ENCODE results near the gene CFAP57. TPM values are rescaled to one million over a fixed set of nuclear protein-coding genes. Genes with fewer than 3 reads are reported as not detected.

The CFAP57 gene
- total and polyA plus RNA-seq, 4 donors, result 2.9 to 6.9 (median 5.4) TPM

GRCh38 chr1:43258370-43258769 is 86.2 kb downstream of the CFAP57 start:
- H3K27ac ChIP-seq (ENCODE audit: low read depth, low read length), result no peak overlapping the region
- no peaks in the 10 kb centered on the region for H3K36me3 ChIP-seq (ENCODE audit: control insufficient read depth, insufficient read depth, low read length)
- no peak for DNase-seq (ENCODE audit: low read depth in 4 of 6, low spot score in 6 of 6)
- no peaks in the 10 kb centered on the region for H3K27me3 ChIP-seq (ENCODE audit: control insufficient read depth, insufficient read depth, low read length)
- no peak overlapping the region for H3K4me3 ChIP-seq (ENCODE audit: low read depth, low read length)
- WGBS (ENCODE audit: insufficient coverage), result 93% methylated on average over 2 of the region's 3 CpGs
- H3K9me3 ChIP-seq (ENCODE audit: control insufficient read depth, insufficient read depth, low read length), result peaks cover under 1% of the 10 kb centered on the region
- no peaks in the 10 kb centered on the region for H3K4me1 ChIP-seq (ENCODE audit: control insufficient read depth, insufficient read depth, low read length)

- Histone ChIP-seq H3K9me3 (ENCODE audit: control insufficient read depth, insufficient read depth, low read length) (peaks cover 4% of the 10 kb centered on the region), H3K27ac (ENCODE audit: low read depth, low read length) (no peak overlapping the region), H3K4me3 (ENCODE audit: low read depth, low read length) (no peak overlapping the region), H3K36me3 (ENCODE audit: control insufficient read depth, insufficient read depth, low read length) (no peaks in the 10 kb centered on the region), H3K4me1 (ENCODE audit: control insufficient read depth, insufficient read depth, low read length) (peaks cover 4% of the 10 kb centered on the region), H3K27me3 (ENCODE audit: control insufficient read depth, insufficient read depth, low read length) (no peaks in the 10 kb centered on the region)
- no peak for DNase-seq (ENCODE audit: low read depth in 4 of 6, low spot score in 6 of 6)
- WGBS (ENCODE audit: insufficient coverage), result 78% methylated on average over 4 of the region's 4 CpGs
Measured at GRCh38 chr1:43265431-43265830, 93.3 kb downstream of the CFAP57 start.

GRCh38 chr1:43266881-43267280 is 94.8 kb downstream of the CFAP57 start:
- DNase-seq (ENCODE audit: low read depth in 4 of 6, low spot score in 6 of 6), result no peak
- WGBS (ENCODE audit: insufficient coverage), result 80% methylated on average over 1 of the region's 1 CpG
- Histone ChIP-seq H3K4me3 (ENCODE audit: low read depth, low read length) (no peak overlapping the region), H3K4me1 (ENCODE audit: control insufficient read depth, insufficient read depth, low read length) (peaks cover 17% of the 10 kb centered on the region), H3K27me3 (ENCODE audit: control insufficient read depth, insufficient read depth, low read length) (peaks cover 4% of the 10 kb centered on the region), H3K9me3 (ENCODE audit: control insufficient read depth, insufficient read depth, low read length) (peaks cover 4% of the 10 kb centered on the region), H3K36me3 (ENCODE audit: control insufficient read depth, insufficient read depth, low read length) (no peaks in the 10 kb centered on the region), H3K27ac (ENCODE audit: low read depth, low read length) (no peak overlapping the region)

DNA sequence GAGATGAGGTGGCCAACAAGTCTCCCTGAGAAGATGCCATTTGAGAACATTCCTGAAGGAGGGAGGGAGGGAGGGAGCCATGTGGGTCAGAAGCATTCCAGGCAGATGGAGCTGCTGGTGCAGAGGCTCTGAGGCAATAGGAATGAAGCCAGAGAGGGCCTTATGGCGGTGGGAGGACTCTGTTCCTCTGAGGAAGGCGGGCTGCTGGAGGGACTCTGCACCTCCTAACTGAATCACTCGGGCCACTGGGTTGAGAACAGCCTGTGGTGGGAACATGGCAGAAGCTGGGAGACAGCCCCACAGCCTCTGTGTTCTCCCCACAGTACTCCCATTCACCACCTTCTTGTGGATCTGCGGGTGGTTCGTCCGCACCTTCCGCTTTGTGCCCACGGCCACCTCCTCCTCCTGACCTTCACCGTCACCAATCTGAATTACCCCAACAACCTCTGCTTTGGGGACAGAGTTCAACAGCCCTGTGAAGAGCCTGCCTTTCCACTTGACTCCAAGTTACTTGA is 95.2 kb downstream of the CFAP57 start:
- Histone ChIP-seq H3K27me3 (ENCODE audit: control insufficient read depth, insufficient read depth, low read length) (peaks cover 4% of the 10 kb centered on the region), H3K27ac (ENCODE audit: low read depth, low read length) (no peak overlapping the region), H3K36me3 (ENCODE audit: control insufficient read depth, insufficient read depth, low read length) (no peaks in the 10 kb centered on the region), H3K4me3 (ENCODE audit: low read depth, low read length) (no peak overlapping the region), H3K9me3 (ENCODE audit: control insufficient read depth, insufficient read depth, low read length) (peaks cover 4% of the 10 kb centered on the region), H3K4me1 (ENCODE audit: control insufficient read depth, insufficient read depth, low read length) (peaks cover 21% of the 10 kb centered on the region)
- no peak for DNase-seq (ENCODE audit: low read depth in 4 of 6, low spot score in 6 of 6)
- 91% methylated on average over 8 of the region's 9 CpGs for WGBS (ENCODE audit: insufficient coverage)

GRCh38 chr1:43267818-43268425 is 95.8 kb downstream of the CFAP57 start:
- Histone ChIP-seq H3K4me3 (ENCODE audit: low read depth, low read length) (no peak overlapping the region), H3K27ac (ENCODE audit: low read depth, low read length) (no peak overlapping the region), H3K27me3 (ENCODE audit: control insufficient read depth, insufficient read depth, low read length) (peaks cover 4% of the 10 kb centered on the region), H3K4me1 (ENCODE audit: control insufficient read depth, insufficient read depth, low read length) (peaks cover 23% of the 10 kb centered on the region), H3K36me3 (ENCODE audit: control insufficient read depth, insufficient read depth, low read length) (no peaks in the 10 kb centered on the region), H3K9me3 (ENCODE audit: control insufficient read depth, insufficient read depth, low read length) (peaks cover 4% of the 10 kb centered on the region)
- no CpG with 5 or more reads among the region's 3 CpGs for WGBS (ENCODE audit: insufficient coverage)
- no peak for DNase-seq (ENCODE audit: low read depth in 4 of 6, low spot score in 6 of 6)

- H3K27me3 ChIP-seq (ENCODE audit: control insufficient read depth, insufficient read depth, low read length), result peaks cover 4% of the 10 kb centered on the region
- no peaks in the 10 kb centered on the region for H3K9me3 ChIP-seq (ENCODE audit: control insufficient read depth, insufficient read depth, low read length)
- WGBS (ENCODE audit: insufficient coverage), result 65% methylated on average over 7 of the region's 7 CpGs
- H3K27ac ChIP-seq (ENCODE audit: low read depth, low read length), result no peak within 1 kb of the TSS
- no peak within 1 kb of the TSS for H3K4me3 ChIP-seq (ENCODE audit: low read depth, low read length)
- H3K4me1 ChIP-seq (ENCODE audit: control insufficient read depth, insufficient read depth, low read length), result peaks cover 26% of the 10 kb centered on the region
- DNase-seq (ENCODE audit: low read depth in 4 of 6, low spot score in 6 of 6), result no peak
- H3K36me3 ChIP-seq (ENCODE audit: control insufficient read depth, insufficient read depth, low read length), result no peaks in the 10 kb centered on the region
Measured at GRCh38 chr1:43269627-43270375, 97.7 kb downstream of the CFAP57 start, which contains the start of gene TMEM125. Gene TMEM125 (plus strand): TSS chr1:43269983. CDS start chr1:43272723, 2,740 bp downstream.

GRCh38 chr1:43270421-43271095 is 98.4 kb downstream of the CFAP57 start:
- Histone ChIP-seq H3K27ac (ENCODE audit: low read depth, low read length) (no peak overlapping the region), H3K36me3 (ENCODE audit: control insufficient read depth, insufficient read depth, low read length) (no peaks in the 10 kb centered on the region), H3K27me3 (ENCODE audit: control insufficient read depth, insufficient read depth, low read length) (peaks cover 4% of the 10 kb centered on the region), H3K4me1 (ENCODE audit: control insufficient read depth, insufficient read depth, low read length) (peaks cover 26% of the 10 kb centered on the region), H3K9me3 (ENCODE audit: control insufficient read depth, insufficient read depth, low read length) (no peaks in the 10 kb centered on the region), H3K4me3 (ENCODE audit: low read depth, low read length) (no peak overlapping the region)
- 3% methylated on average over 25 of the region's 29 CpGs for WGBS (ENCODE audit: insufficient coverage)
- peak in 2 of 6 donors; percentile 31 to 64 for DNase-seq (ENCODE audit: low read depth in 4 of 6, low spot score in 6 of 6)

- no peak for DNase-seq (ENCODE audit: low read depth in 4 of 6, low spot score in 6 of 6)
- H3K4me3 ChIP-seq (ENCODE audit: low read depth, low read length), result no peak overlapping the region
Measured at GRCh38 chr1:43271186-43272118, 99.3 kb downstream of the CFAP57 start.

GRCh38 chr1:43272161-43272560 is 100.0 kb downstream of the CFAP57 start:
- no peak overlapping the region for H3K27ac ChIP-seq (ENCODE audit: low read depth, low read length)

More at GRCh38 chr1:43271186-43272118, 99.3 kb downstream of the CFAP57 start:
- WGBS (ENCODE audit: insufficient coverage), result 67% methylated on average over 10 of the region's 12 CpGs
- Histone ChIP-seq H3K27me3 (ENCODE audit: control insufficient read depth, insufficient read depth, low read length) (peaks cover 4% of the 10 kb centered on the region), H3K9me3 (ENCODE audit: control insufficient read depth, insufficient read depth, low read length) (no peaks in the 10 kb centered on the region), H3K27ac (ENCODE audit: low read depth, low read length) (no peak overlapping the region), H3K4me1 (ENCODE audit: control insufficient read depth, insufficient read depth, low read length) (peaks cover 26% of the 10 kb centered on the region), H3K36me3 (ENCODE audit: control insufficient read depth, insufficient read depth, low read length) (no peaks in the 10 kb centered on the region)

More at GRCh38 chr1:43272161-43272560, 100.0 kb downstream of the CFAP57 start:
- DNase-seq (ENCODE audit: low read depth in 4 of 6, low spot score in 6 of 6), result no peak
- Histone ChIP-seq H3K4me1 (ENCODE audit: control insufficient read depth, insufficient read depth, low read length) (peaks cover 26% of the 10 kb centered on the region), H3K27me3 (ENCODE audit: control insufficient read depth, insufficient read depth, low read length) (peaks cover 4% of the 10 kb centered on the region), H3K4me3 (ENCODE audit: low read depth, low read length) (no peak overlapping the region), H3K9me3 (ENCODE audit: control insufficient read depth, insufficient read depth, low read length) (no peaks in the 10 kb centered on the region), H3K36me3 (ENCODE audit: control insufficient read depth, insufficient read depth, low read length) (no peaks in the 10 kb centered on the region)
- 47% methylated on average over 6 of the region's 9 CpGs for WGBS (ENCODE audit: insufficient coverage)

Measured in spinal cord (tissue), 10 donors.